Ovary (tissue), 9 donors: ENCODE measurements around the gene AKAP5. TPM values are rescaled to one million over a fixed set of nuclear protein-coding genes. Genes with fewer than 3 reads are reported as not detected.

Experiments
- DNase-seq, 5 donors: peaks; one replicate each; pipeline ENCODE4 v3.0.0-alpha.2; 2019 to 2020
- H3K27ac ChIP-seq, 2 donors: fragments of 200-600 bp; one replicate each; pipeline versions ENCODE4 v1.5.1 to v1.8.0; 2019 to 2022
- H3K27me3 ChIP-seq: fragments of 200-600 bp; one replicate; pipeline ENCODE4 v1.8.0; 2022
- H3K36me3 ChIP-seq: fragments of 200-600 bp; sonication (generic); one replicate; pipeline ENCODE4 v1.5.1; 2019
- H3K4me1 ChIP-seq: one replicate; pipeline ENCODE4 v1.8.1; 2013; ENCODE audit warnings: mild to moderate bottlenecking, moderate library complexity; ENCODE audit not compliant: insufficient read depth
- H3K4me3 ChIP-seq: fragments of 200-600 bp; sonication (generic); one replicate; pipeline ENCODE4 v1.5.1; 2017
- H3K9me3 ChIP-seq, 2 donors: fragments of 200-600 bp in 1 of 2; sonication (generic) in 1 of 2; one replicate each; pipeline versions ENCODE4 v1.5.1 to v1.8.1; 2013 to 2019; ENCODE audit warnings: mild to moderate bottlenecking in 1 of 2, moderate library complexity in 1 of 2
- CTCF ChIP-seq, 3 donors: fragments of 450-650 bp in 2 of 3; fragments of 200-600 bp in 1 of 3; IDR thresholded peaks; one replicate each; pipeline versions ENCODE4 v1.5.1 to v1.8.0; 2016 to 2022; ENCODE audit warnings: antibody characterized with exemption in 3 of 3, mild to moderate bottlenecking in 1 of 3
- EP300 ChIP-seq: sonication (generic); formaldehyde crosslinking; IDR thresholded peaks from one replicate; pipeline ENCODE4 v1.6.1; 2017; ENCODE audit warnings: antibody characterized with exemption
- POLR2A ChIP-seq: fragments of 450-650 bp; IDR thresholded peaks from one replicate; pipeline ENCODE4 v1.6.1; 2017; ENCODE audit warnings: antibody characterized with exemption, mild to moderate bottlenecking, moderate library complexity
- WGBS, 3 donors: extraction: QIAGEN DNeasy Blood & Tissue Kit in 1 of 3; methylation state at CpG; one replicate each; pipeline versions ENCODE4 v1.1.5 to v1.1.7; 2013 to 2017; 5-methylcytosine and 5-hydroxymethylcytosine counted together
- intact Hi-C, 4 donors: fragments of 100-400 bp; cut with DNase I; formaldehyde crosslinking; loops; one replicate each; pipeline versions ENCODE4 v1.11.0 to v1.15.1; 2022 to 2023
- polyA plus RNA-seq, 2 donors: library from polyadenylated mRNA; stranded (reverse); fragments of 200-250 nt in 1 of 2; fragments of 350-450 nt in 1 of 2; fragmentation: Illumina TruSeq in 1 of 2; extraction: RNeasy Lipid Tissue Mini Kit (QIAGEN cat#74804) in 1 of 2; gene quantifications; one replicate each; pipeline ENCODE4 v1.2.3, GENCODE V29; 2013 to 2014
- total RNA-seq, 7 donors: library from RNA; depleted of rRNA in 2 of 7; stranded (reverse); fragments of >200 nt in 2 of 7; fragmentation: NEBNext Ultra II Directional in 3 of 7; extraction: Animal tissue kit (Norgen Biotek cat#: 25700) in 3 of 7; gene quantifications; one replicate each; pipeline versions ENCODE4 v1.1.0 to v1.2.4, GENCODE V29; 2016 to 2023
- donor health status: DM: no; HTN: no; CAD: no; lungs with moderate emphysema.
- donor health status: DM: no; HTN: no; CAD: no.
- donor health status: Bipolar disorder and iron deficiency.
- donor health status: DM: yes; HTN: yes; CAD: no.
- donor health status: DM: no; HTN: no; CAD: no.
- donor health status: DM: yes; HTN: yes; CAD: no.

AKAP5 gene
- total and polyA plus RNA-seq, 9 donors: 0.12 to 1.7 (median 0.56) TPM

GRCh38 chr14:64434528-64434927 lies 30.8 kb upstream of the AKAP5 start:
- no peaks in the 10 kb centered on the region for H3K27me3 ChIP-seq
- no peak for DNase-seq
- H3K27ac ChIP-seq: no peak overlapping the region
- TF ChIP-seq CTCF (IDR thresholded peaks at IDR 0.05) (no peak), EP300 (no peak), POLR2A (no peak)
- H3K9me3 ChIP-seq: no peaks in the 10 kb centered on the region
- WGBS, 3 donors: 27 to 45% (median 31%) methylated on average over 3 of the region's 3 CpGs
- H3K4me3 ChIP-seq: no peak overlapping the region
- intact Hi-C loops: loop anchor here in 1 of 4 donors (5.0 kb wide), 1 partner anchor 43 kb away; no protein-coding TSS in a partner anchor
- H3K36me3 ChIP-seq: no peaks in the 10 kb centered on the region
- no peaks in the 10 kb centered on the region for H3K4me1 ChIP-seq

GRCh38 chr14:64438181-64438841 lies 27.0 kb upstream of the AKAP5 start:
- Histone ChIP-seq H3K4me3 (no peak overlapping the region), H3K9me3 (no peaks in the 10 kb centered on the region), H3K27ac (no peak overlapping the region), H3K4me1 (no peaks in the 10 kb centered on the region), H3K27me3 (no peaks in the 10 kb centered on the region), H3K36me3 (no peaks in the 10 kb centered on the region)
- TF ChIP-seq CTCF (IDR thresholded peaks at IDR 0.05) (no peak), EP300 (no peak), POLR2A (no peak)
- intact Hi-C loops: no loop called here
- WGBS, 3 donors: 8 to 22% (median 16%) methylated on average over 3 of the region's 3 CpGs
- DNase-seq: peak in 1 of 5 donors; percentile 19

- TF ChIP-seq EP300 (no peak), CTCF (IDR thresholded peaks at IDR 0.05) (no peak), POLR2A (no peak)
- no peaks in the 10 kb centered on the region for H3K9me3 ChIP-seq
- no peaks in the 10 kb centered on the region for H3K36me3 ChIP-seq
- WGBS, 3 donors: 86 to 90% (median 86%) methylated on average over 6 of the region's 6 CpGs
- H3K4me1 ChIP-seq: no peaks in the 10 kb centered on the region
- no peak for DNase-seq
- H3K4me3 ChIP-seq: no peak overlapping the region
- H3K27ac ChIP-seq: no peak overlapping the region
- H3K27me3 ChIP-seq: no peaks in the 10 kb centered on the region
- intact Hi-C loops: no loop called here
These were observed 26.2 kb upstream of the AKAP5 start for GRCh38 chr14:64439141-64439540.

GRCh38 chr14:64440494-64440893 lies 24.8 kb upstream of the AKAP5 start:
- intact Hi-C loops: no loop called here
- no peaks in the 10 kb centered on the region for H3K36me3 ChIP-seq
- no peaks in the 10 kb centered on the region for H3K27me3 ChIP-seq
- H3K4me1 ChIP-seq: peaks cover 2% of the 10 kb centered on the region
- no peak for DNase-seq
- H3K4me3 ChIP-seq: no peak overlapping the region
- TF ChIP-seq POLR2A (no peak), CTCF (IDR thresholded peaks at IDR 0.05) (no peak), EP300 (no peak)
- no peaks in the 10 kb centered on the region for H3K9me3 ChIP-seq
- WGBS, 3 donors: 91 to 92% (median 92%) methylated on average over 3 of the region's 3 CpGs
- no peak overlapping the region for H3K27ac ChIP-seq
